BLaER1 (cell line): Measurements from ENCODE around the gene YOD1.
A peak's percentile ranks its signal among the peaks of the same experiment; 100 is the strongest.

ENCODE experiments used
- H3K27ac ChIP-seq: shearing (Covaris generic); formaldehyde crosslinking; 2 replicates; pipeline ENCODE4 v1.8.1; 2022
- H3K27me3 ChIP-seq: shearing (Covaris generic); formaldehyde crosslinking; 2 replicates; pipeline ENCODE4 v1.8.1; 2022
- H3K36me3 ChIP-seq: shearing (Covaris generic); formaldehyde crosslinking; 2 replicates; pipeline ENCODE4 v1.8.1; 2022
- H3K4me1 ChIP-seq: shearing (Covaris generic); formaldehyde crosslinking; 2 replicates; pipeline ENCODE4 v1.8.1; 2022
- H3K4me2 ChIP-seq: shearing (Covaris generic); formaldehyde crosslinking; 2 replicates; pipeline ENCODE4 v1.8.1; 2022
- H3K4me3 ChIP-seq: shearing (Covaris generic); formaldehyde crosslinking; 2 replicates; pipeline ENCODE4 v1.8.1; 2022
- H3K9ac ChIP-seq: shearing (Covaris generic); formaldehyde crosslinking; 2 replicates; pipeline ENCODE4 v1.8.1; 2022
- H3K9me3 ChIP-seq: shearing (Covaris generic); formaldehyde crosslinking; 2 replicates; pipeline ENCODE4 v1.8.1; 2022
- H4K20me1 ChIP-seq: shearing (Covaris generic); formaldehyde crosslinking; 2 replicates; pipeline ENCODE4 v1.8.1; 2022
- Cebpa-rat ChIP-seq: shearing (Covaris generic); IDR thresholded peaks from 2 replicates; pipeline ENCODE4 v1.8.1; 2022

YOD1 gene

GRCh38 chr1:207051191-207051943 is at the start of gene YOD1:
TSS of gene YOD1 (minus strand) at chr1:207051208. CDS start at chr1:207051030, 178 bp downstream.
- TF ChIP-seq Cebpa-rat, result no peak
- Histone ChIP-seq H3K36me3 (no peaks in the 10 kb centered on the region), H3K4me1 (no peaks in the 10 kb centered on the region), H3K27me3 (peaks cover 16% of the 10 kb centered on the region), H3K9ac (no peak within 1 kb of the TSS), H4K20me1 (no peaks in the 10 kb centered on the region), H3K4me2 (no peak within 1 kb of the TSS), H3K27ac (no peak within 1 kb of the TSS), H3K4me3 (no peak within 1 kb of the TSS), H3K9me3 (peaks cover 33% of the 10 kb centered on the region)

GRCh38 chr1:207097871-207098324 is 46.9 kb upstream of the YOD1 start:
- Histone ChIP-seq H3K4me2 (no peak overlapping the region), H3K27ac (no peak overlapping the region), H3K4me1 (no peaks in the 10 kb centered on the region), H3K9me3 (peaks cover 14% of the 10 kb centered on the region), H3K27me3 (no peaks in the 10 kb centered on the region), H3K36me3 (no peaks in the 10 kb centered on the region), H3K9ac (no peak overlapping the region), H4K20me1 (no peaks in the 10 kb centered on the region), H3K4me3 (no peak overlapping the region)
- TF ChIP-seq Cebpa-rat, result no peak

- peaks cover 9% of the 10 kb centered on the region for H3K4me1 ChIP-seq
- no peak overlapping the region for H3K27ac ChIP-seq
- no peak overlapping the region for H3K4me2 ChIP-seq
- no peak overlapping the region for H3K9ac ChIP-seq
- H3K4me3 ChIP-seq, result no peak overlapping the region
- no peaks in the 10 kb centered on the region for H4K20me1 ChIP-seq
- H3K36me3 ChIP-seq, result no peaks in the 10 kb centered on the region
- H3K27me3 ChIP-seq, result no peaks in the 10 kb centered on the region
- TF ChIP-seq Cebpa-rat, result no peak
- H3K9me3 ChIP-seq, result peaks cover 10% of the 10 kb centered on the region
Measured at GRCh38 chr1:207093944-207094343, 42.9 kb upstream of the YOD1 start.

GRCh38 chr1:207091200-207091908 is 40.3 kb upstream of the YOD1 start:
- H3K27me3 ChIP-seq, result no peaks in the 10 kb centered on the region
- no peak overlapping the region for H3K4me3 ChIP-seq

DNA sequence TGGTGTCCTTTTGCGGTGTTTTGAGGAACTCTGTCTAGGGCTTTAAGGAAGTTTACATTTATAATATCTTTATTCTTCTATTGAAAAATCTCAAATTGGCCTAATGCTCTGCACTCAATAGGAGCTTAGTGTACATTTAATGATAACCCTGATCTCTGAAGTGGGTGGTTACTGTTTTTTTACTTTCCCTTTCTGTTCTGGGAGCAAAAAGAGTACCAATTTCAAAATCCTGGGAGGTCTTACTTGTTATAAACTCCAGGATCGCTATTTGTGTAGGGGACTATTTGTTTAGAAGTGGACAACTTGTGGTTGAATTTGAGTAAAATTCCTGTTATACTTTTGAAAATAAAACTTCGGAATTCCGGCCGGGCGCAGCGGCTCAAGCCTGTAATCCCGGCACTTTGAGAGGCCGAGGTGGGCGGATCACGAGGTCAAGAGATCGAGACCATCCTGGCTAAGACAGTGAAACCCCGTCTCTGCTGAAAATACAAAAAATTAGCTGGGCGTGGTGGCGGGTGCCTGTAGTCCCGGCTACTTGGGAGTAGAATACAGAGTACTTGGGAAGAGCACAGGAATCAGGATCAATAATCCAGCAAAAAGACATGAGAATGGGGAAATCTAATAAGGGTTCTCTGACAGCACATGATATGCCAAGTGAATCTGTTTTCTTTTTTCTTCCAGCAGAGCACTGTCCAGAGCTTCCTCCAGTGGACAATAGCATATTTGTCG is 38.8 kb upstream of the YOD1 start:
- Histone ChIP-seq H4K20me1 (no peaks in the 10 kb centered on the region), H3K4me3 (no peak overlapping the region), H3K36me3 (no peaks in the 10 kb centered on the region)

More at GRCh38 chr1:207091200-207091908, 40.3 kb upstream of the YOD1 start:
- Histone ChIP-seq H3K4me1 (peaks cover 13% of the 10 kb centered on the region), H3K9me3 (no peaks in the 10 kb centered on the region), H3K9ac (no peak overlapping the region), H4K20me1 (no peaks in the 10 kb centered on the region), H3K36me3 (no peaks in the 10 kb centered on the region), H3K27ac (no peak overlapping the region), H3K4me2 (no peak overlapping the region)
- no peak for TF ChIP-seq Cebpa-rat

DNA sequence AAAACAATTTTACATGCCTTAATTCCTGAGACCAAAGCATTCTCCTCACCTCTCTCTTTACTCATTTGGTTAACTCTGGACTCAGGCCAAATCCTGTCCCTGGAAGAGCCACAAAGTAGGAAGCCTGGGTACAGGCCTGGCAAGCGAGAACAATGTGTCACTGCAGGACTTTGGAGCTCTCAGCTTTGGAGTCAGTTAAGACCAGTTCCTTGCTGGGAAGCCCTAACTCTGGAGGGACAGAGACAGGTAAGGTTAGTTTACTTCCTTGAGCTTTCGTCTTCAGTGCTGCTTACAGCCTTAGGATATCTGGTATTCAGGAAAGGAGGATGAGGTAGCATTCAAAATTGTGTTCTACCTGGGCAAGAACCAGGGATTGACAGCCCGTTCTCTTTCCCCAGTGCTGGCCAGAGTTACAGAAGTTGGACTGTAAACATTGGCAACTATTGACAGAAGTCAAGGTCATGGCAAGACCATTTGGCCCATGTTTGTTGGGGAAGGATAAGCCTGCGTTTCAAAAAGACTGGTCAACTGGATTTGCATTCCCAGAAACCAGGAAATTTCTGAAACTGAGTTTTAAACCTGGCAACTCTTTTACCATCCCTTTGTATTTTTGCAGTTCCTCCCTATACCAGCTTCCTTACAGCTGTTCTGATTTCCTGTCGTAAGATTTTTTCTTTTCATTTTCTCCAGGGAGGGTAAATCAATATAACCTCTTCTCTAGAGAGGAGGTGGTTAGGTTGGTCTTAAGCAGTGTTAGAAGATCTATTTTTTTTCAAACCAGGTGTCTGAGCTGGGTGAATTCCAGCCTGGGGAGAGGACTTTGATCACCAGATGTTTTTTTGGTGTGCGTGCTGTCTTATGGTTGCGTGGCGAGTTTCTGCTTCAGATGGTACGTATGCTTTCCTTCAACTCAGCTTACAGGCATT is 38.0 kb upstream of the YOD1 start, which contains the start of gene C4BPB:
C4BPB (plus strand) TSS at position 160 of the 926 bp plus-strand sequence; CDS start at position 832, 672 bp downstream.
- Histone ChIP-seq H3K4me2 (peak within 1 kb of the TSS; percentile 56), H3K27ac (no peak within 1 kb of the TSS), H3K27me3 (no peaks in the 10 kb centered on the region), H3K9ac (no peak within 1 kb of the TSS), H3K36me3 (no peaks in the 10 kb centered on the region), H3K4me3 (no peak within 1 kb of the TSS), H3K4me1 (peaks cover 13% of the 10 kb centered on the region), H4K20me1 (no peaks in the 10 kb centered on the region), H3K9me3 (no peaks in the 10 kb centered on the region)
- TF ChIP-seq Cebpa-rat, result no peak

More for the DNA sequence above, 38.8 kb upstream of the YOD1 start:
- H3K4me2 ChIP-seq, result peak overlapping the region; percentile 56
- H3K9ac ChIP-seq, result no peak overlapping the region
- H3K27me3 ChIP-seq, result no peaks in the 10 kb centered on the region
- no peaks in the 10 kb centered on the region for H3K9me3 ChIP-seq
- H3K4me1 ChIP-seq, result peaks cover 13% of the 10 kb centered on the region
- H3K27ac ChIP-seq, result no peak overlapping the region
- no peak for TF ChIP-seq Cebpa-rat

DNA sequence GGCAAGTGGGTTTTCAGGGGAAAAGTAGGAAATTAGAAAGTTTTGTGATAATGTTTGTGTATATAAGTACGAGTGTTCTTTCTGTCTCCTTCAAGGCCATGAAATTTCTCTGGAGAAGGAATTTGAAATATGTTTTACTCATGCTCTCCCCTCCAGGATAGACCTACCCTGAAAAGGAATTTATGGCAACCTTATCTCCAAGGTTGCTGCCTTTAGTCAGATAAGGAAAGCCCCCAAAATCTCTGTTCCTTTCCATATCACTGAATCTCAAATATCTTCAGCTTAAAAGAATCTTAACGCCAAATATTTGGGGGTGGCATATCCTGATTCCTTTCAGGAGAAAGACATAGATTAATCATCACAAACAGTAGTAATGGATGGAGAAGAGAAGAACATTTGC is 37.2 kb upstream of the YOD1 start:
- Histone ChIP-seq H3K4me3 (no peak overlapping the region), H4K20me1 (no peaks in the 10 kb centered on the region), H3K27me3 (no peaks in the 10 kb centered on the region), H3K27ac (no peak overlapping the region), H3K4me2 (no peak overlapping the region), H3K4me1 (peaks cover 13% of the 10 kb centered on the region), H3K36me3 (no peaks in the 10 kb centered on the region), H3K9me3 (no peaks in the 10 kb centered on the region), H3K9ac (no peak overlapping the region)
- no peak for TF ChIP-seq Cebpa-rat

- no peak overlapping the region for H3K9ac ChIP-seq
- H3K4me2 ChIP-seq, result no peak overlapping the region
- H3K27ac ChIP-seq, result no peak overlapping the region
- no peaks in the 10 kb centered on the region for H3K9me3 ChIP-seq
- no peak for TF ChIP-seq Cebpa-rat
- H3K27me3 ChIP-seq, result no peaks in the 10 kb centered on the region
- H3K4me3 ChIP-seq, result no peak overlapping the region
- peaks cover 13% of the 10 kb centered on the region for H3K4me1 ChIP-seq
- H3K36me3 ChIP-seq, result no peaks in the 10 kb centered on the region
- no peaks in the 10 kb centered on the region for H4K20me1 ChIP-seq
Measured at GRCh38 chr1:207085887-207086286, 34.9 kb upstream of the YOD1 start.

DNA sequence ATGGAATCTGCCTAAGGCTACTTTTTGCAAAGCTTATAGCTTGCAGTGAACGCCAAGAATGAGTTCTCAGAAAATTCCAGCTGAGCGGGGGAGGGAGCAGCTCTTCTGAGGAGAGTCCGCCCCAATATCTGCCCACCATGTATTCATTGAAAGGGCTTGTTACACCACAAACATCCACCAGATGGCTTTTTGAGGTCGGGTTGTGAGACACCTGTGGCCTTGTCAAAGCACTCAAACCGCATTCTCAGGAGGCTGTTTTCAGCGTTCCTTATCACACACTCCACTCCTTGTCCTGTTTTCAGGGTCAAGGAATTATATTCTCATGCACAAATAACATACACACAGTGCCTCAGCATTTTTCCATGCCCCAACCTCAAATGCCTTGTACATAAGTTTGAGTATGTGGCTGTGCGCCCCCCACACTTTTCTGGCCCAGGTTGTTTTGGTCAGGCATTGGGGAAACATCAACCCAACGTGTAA is 33.7 kb upstream of the YOD1 start:
- Histone ChIP-seq H3K4me1 (peaks cover 12% of the 10 kb centered on the region), H3K4me2 (no peak overlapping the region), H3K9ac (no peak overlapping the region), H3K27me3 (no peaks in the 10 kb centered on the region), H3K27ac (no peak overlapping the region), H4K20me1 (no peaks in the 10 kb centered on the region), H3K36me3 (no peaks in the 10 kb centered on the region), H3K4me3 (no peak overlapping the region), H3K9me3 (no peaks in the 10 kb centered on the region)
- no peak for TF ChIP-seq Cebpa-rat
